ENCODE measurements around the gene MARVELD1.

GRCh38 chr10:97752956-97753355 is 39.4 kb downstream of the MARVELD1 start:
- no peak for TF ChIP-seq CTCF (conservative IDR thresholded peaks at IDR 0.05; ENCODE audit: low read depth, low read length)
- no peak for TF ChIP-seq EZH2 (IDR thresholded peaks at IDR 0.05; ENCODE audit: borderline replicate concordance, low read depth, low read length, poor library complexity, severe bottlenecking)

Data from A673 (cell line).